AG04449 (cell line): Measurements from ENCODE around the gene KIAA0040.

Source experiments
- CTCF ChIA-PET: fragments of 350-600 bp; formaldehyde crosslinking; extraction: SDS; loops from one replicate; lab custom pipeline; 2021; ENCODE audit warnings: antibody characterized with exemption; lab: Yijun Ruan, JAX
- POLR2A ChIA-PET: fragments of 400-600, 350-600 bp; formaldehyde crosslinking; extraction: SDS; loops from one replicate; lab custom pipeline; 2020; ENCODE audit warnings: antibody characterized with exemption, inconsistent platforms; lab: Yijun Ruan, JAX
- DNase-seq: peaks from one replicate; pipeline ENCODE4 v3.0.0-alpha.2; 2010; ENCODE audit warnings: low read depth, low spot score
- H3K4me3 ChIP-seq: 2 replicates; pipeline ENCODE4 v1.5.1; 2011; ENCODE audit warnings: low read depth, mild to moderate bottlenecking, control low read depth, low read length
- TF ChIP-seq, protein P1 (sequence below): IDR thresholded peaks from one replicate; pipeline ENCODE4 v1.5.1; 2011; ENCODE audit warnings: mild to moderate bottlenecking, moderate library complexity, low read length, control low read depth, inconsistent platforms; ENCODE audit not compliant: insufficient read depth; ENCODE audit errors: missing control alignments

The KIAA0040 gene

DNA sequence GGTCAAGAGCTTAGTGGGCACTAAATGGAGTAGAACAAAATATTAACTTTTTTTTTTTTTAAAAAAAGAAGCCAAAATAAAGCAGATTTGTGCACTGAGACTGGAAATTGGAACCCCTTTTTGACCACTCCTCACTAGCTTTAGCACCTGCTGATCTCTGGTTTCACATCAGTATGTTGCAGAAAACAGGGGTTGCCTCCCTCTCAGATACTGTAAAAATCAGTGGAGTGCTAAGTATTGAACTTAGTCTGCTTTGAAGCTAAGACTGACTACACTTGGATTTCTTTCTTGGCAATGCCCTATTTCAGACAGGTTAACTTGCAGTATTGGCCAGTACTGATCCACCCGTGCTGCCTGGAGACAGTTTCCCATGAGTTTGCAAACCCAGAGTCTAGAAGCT is 2.7 kb upstream of the KIAA0040 start:
- TF ChIP-seq, protein P1, sequence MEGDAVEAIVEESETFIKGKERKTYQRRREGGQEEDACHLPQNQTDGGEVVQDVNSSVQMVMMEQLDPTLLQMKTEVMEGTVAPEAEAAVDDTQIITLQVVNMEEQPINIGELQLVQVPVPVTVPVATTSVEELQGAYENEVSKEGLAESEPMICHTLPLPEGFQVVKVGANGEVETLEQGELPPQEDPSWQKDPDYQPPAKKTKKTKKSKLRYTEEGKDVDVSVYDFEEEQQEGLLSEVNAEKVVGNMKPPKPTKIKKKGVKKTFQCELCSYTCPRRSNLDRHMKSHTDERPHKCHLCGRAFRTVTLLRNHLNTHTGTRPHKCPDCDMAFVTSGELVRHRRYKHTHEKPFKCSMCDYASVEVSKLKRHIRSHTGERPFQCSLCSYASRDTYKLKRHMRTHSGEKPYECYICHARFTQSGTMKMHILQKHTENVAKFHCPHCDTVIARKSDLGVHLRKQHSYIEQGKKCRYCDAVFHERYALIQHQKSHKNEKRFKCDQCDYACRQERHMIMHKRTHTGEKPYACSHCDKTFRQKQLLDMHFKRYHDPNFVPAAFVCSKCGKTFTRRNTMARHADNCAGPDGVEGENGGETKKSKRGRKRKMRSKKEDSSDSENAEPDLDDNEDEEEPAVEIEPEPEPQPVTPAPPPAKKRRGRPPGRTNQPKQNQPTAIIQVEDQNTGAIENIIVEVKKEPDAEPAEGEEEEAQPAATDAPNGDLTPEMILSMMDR, result no peak
- CTCF ChIA-PET, result no interaction called here

DNA sequence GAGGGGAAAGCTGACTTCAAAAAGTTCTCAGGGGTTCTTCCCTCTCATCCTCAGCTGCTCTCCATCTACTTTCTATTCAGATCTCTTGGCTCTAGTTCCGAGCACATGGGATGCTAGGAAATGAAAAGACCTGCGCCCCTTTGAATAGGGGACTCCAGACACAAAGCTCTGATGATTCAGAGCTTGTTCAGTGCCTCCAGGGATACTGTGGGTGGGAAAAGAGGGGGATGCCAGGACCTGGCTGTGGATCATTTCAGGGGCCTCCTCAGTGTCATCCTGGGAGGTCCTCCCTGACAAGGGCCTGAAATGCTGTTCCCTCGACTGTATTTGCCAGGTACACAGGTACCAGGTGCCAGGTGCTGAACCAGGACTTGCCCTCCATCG is 943 bp upstream of the KIAA0040 start:
- ChIA-PET POLR2A (interaction anchor here (0.7 kb wide), 1 partner anchor 197 kb away, joined by 3 read pairs; no protein-coding TSS in a partner anchor), CTCF (interaction anchor here (0.7 kb wide), 1 partner anchor 42 kb away, joined by 3 read pairs; no protein-coding TSS in a partner anchor)

More for the DNA sequence above, 2.7 kb upstream of the KIAA0040 start:
- POLR2A ChIA-PET, result no interaction called here
- no peak overlapping the region for H3K4me3 ChIP-seq
- DNase-seq, result no peak

DNA sequence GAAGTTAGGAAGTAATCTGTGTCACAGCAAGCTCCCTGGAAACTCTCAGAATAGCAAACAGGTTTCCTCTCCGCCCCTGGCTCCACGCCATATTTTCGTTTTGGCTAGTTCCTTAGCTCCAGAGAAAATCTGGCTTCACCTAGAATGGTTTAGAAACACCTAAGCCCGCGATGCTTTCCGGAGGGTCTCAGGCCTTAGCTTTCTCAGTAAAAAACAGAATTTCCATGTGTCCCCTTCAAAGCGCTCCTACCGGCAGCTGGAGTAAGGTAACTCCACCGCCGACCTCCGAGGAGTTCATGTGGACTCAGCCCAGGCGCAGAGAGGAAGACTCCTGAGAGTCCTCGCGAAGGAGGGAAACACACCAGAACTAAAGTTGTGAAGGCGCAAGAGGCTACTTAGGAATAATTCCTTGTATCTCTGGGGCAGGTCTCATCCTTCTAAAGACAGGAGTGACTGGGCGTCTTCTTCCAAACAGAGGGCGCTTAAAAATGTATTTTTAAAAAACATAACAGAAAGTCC is 406 bp downstream of the KIAA0040 start:
- POLR2A ChIA-PET, result no interaction called here
- DNase-seq, result no peak

More for the DNA sequence above, 943 bp upstream of the KIAA0040 start:
- TF ChIP-seq, protein P1, result no peak
- no peak overlapping the region; the same call in 1 of the 2 replicates for H3K4me3 ChIP-seq
- DNase-seq, result no peak

DNA sequence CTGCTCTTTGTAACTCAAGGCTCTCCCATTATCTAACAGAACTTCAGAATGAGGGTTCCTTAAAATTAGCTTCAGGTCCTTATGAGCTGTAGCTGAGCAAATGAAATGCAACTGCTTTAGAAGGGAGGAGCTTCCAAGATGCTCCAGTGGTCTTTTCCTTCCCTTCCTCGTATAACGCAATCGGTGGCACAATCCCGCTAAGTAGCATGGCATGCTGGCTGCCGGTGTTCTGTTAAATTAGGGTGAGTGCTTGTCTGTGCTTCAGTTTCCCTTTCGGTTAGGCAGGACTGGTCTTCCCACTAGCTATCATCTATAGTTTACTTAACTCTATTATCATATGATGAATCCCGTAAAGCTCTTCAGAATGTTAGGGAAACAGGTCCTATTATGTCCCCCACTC is 917 bp downstream of the KIAA0040 start:
- POLR2A ChIA-PET, result no interaction called here

More for the DNA sequence above, 406 bp downstream of the KIAA0040 start:
- H3K4me3 ChIP-seq, result peak overlapping the region; percentile 54
- CTCF ChIA-PET, result interaction anchor here (1.0 kb wide), 1 partner anchor 40 kb away, joined by 3 read pairs; no protein-coding TSS in a partner anchor
- TF ChIP-seq, protein P1, result no peak

DNA sequence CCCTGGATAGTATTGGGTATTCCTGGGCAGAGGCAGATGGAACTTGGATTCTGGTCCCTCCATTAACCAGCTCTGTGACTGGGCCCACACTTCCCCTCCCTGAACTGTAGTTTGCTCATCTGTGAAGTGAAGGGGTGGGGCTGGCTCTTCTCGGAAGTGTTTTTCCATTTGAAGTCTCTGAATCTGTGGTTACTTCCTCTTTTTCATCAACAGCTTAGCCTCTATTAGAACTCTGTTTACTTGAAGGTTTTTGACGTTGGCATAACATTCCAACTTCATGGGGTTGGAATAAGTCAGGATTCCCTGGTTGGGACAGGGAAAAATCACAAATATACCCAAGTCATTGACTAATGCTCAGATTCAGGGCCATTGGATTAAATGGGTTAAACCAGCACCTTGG is 3.6 kb downstream of the KIAA0040 start:
- no peak overlapping the region for H3K4me3 ChIP-seq
- CTCF ChIA-PET, result interaction anchor here (1.8 kb wide), 1 partner anchor 42 kb away, joined by 4 read pairs; no protein-coding TSS in a partner anchor
- TF ChIP-seq, protein P1, result no peak
- POLR2A ChIA-PET, result no interaction called here
- DNase-seq, result no peak

More for the DNA sequence above, 917 bp downstream of the KIAA0040 start:
- CTCF ChIA-PET, result interaction anchor here (1.0 kb wide), 1 partner anchor 40 kb away, joined by 3 read pairs; no protein-coding TSS in a partner anchor
- TF ChIP-seq, protein P1, result no peak
- no peak for DNase-seq
- peak overlapping the region; percentile 54 for H3K4me3 ChIP-seq

DNA sequence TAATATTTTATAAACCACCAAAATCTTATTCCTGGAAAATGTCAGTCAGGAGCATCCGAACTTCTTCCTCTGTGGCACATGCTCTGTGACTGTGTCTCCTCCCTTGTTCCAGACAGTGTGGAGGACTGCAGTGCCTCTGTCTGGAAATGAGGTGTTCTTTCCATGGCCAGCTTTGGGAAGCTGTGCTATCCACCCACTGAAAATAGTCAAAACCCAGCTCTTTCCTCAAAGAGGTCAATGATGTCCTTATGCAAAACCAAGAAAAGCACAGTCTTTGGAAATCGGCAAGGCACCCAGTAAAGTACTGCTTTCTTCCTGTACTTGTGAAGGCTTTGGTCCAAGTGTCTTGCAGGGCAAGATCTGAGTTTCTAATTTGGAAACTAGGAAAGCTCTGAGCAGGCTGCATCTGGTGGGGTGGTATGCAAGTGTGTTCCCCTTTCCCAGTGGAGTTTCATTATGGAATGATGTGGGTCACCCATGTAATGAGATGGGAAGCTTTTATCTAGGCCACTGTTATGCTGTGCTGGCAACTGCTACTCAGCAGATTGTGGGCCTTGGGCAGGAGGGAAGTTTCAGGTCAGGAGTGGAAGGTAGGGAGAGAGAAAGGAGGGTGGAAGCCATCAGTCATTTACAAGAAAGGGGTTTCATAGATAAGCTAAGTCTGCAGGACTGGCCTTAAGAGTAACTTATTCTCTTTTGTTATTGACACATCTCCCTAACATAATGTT is 6.0 kb downstream of the KIAA0040 start:
- CTCF ChIA-PET, result no interaction called here
- POLR2A ChIA-PET, result no interaction called here

More for the DNA sequence above, 6.0 kb downstream of the KIAA0040 start:
- no peak overlapping the region for H3K4me3 ChIP-seq
- no peak for DNase-seq
- TF ChIP-seq, protein P1, result no peak
